ENCODE data around the gene NANS. TPM values are rescaled to one million over a fixed set of nuclear protein-coding genes. Genes with fewer than 3 reads are reported as not detected.

Gene NANS
- polyA plus RNA-seq, 1 donor = 40.3 TPM

GRCh38 chr9:98130576-98131228, 74.2 kb downstream of the NANS start:
- no peak for DNase-seq

- DNase-seq = no peak
Observed at GRCh38 chr9:98132158-98132557, 75.6 kb downstream of the NANS start.

Other genes with a start within 250 kb of the NANS start
- gene FOXE1, start 203.5 kb upstream of the NANS start, polyA plus RNA-seq (ENCODE audit: insufficient read length) = not detected
- gene TRMO, start 134.2 kb upstream of the NANS start, polyA plus RNA-seq (ENCODE audit: insufficient read length) = 24.0 TPM
- 1.5 TPM for gene HEMGN, start 118.6 kb upstream of the NANS start, polyA plus RNA-seq (ENCODE audit: insufficient read length)
- 282 TPM for gene ANP32B, start 73.4 kb upstream of the NANS start, polyA plus RNA-seq (ENCODE audit: insufficient read length)
- gene TRIM14, start 62.5 kb downstream of the NANS start, polyA plus RNA-seq (ENCODE audit: insufficient read length) = 8.0 TPM
- gene CORO2A, start 135.9 kb downstream of the NANS start, polyA plus RNA-seq (ENCODE audit: insufficient read length) = 2.2 TPM
- gene TBC1D2, start 198.9 kb downstream of the NANS start, polyA plus RNA-seq (ENCODE audit: insufficient read length) = 3.4 TPM

All from left kidney (tissue), 2 donors.